MCF 10A (cell line): ENCODE results near the gene DDO. TPM values are rescaled to one million over a fixed set of nuclear protein-coding genes. Genes with fewer than 3 reads are reported as not detected.
A peak's percentile ranks its signal among the peaks of the same experiment; 100 is the strongest.

Experiments used
- Bru-seq: library from RNA; stranded (reverse); fragments of 400-500 nt; gene quantifications from one replicate; lab custom pipeline; 2021; lab: Mats Ljungman, UMichigan
- BruChase-seq, 2 experiments: library from RNA; stranded (reverse); fragments of 400-500 nt; gene quantifications; one replicate each; lab custom pipeline; 2021; lab: Mats Ljungman, UMichigan
- BruUV-seq: library from RNA; stranded (reverse); fragments of 400-500 nt; replicated peaks from 2 replicates; lab custom pipeline; 2021; lab: Mats Ljungman, UMichigan
- CTCF ChIA-PET: fragments of 300-600 bp; sonication (Branson Sonifier 250); formaldehyde crosslinking; extraction: SDS; loops from one replicate; lab custom pipeline; 2021; ENCODE audit warnings: antibody characterized with exemption, inconsistent platforms; lab: Yijun Ruan, JAX
- POLR2A ChIA-PET: fragments of 300-600, 350-650 bp; sonication (Branson Sonifier 250); formaldehyde crosslinking; extraction: SDS; loops from one replicate; lab custom pipeline; 2020; ENCODE audit warnings: antibody characterized with exemption, inconsistent platforms; lab: Yijun Ruan, JAX
- DNase-seq: peaks from one replicate; pipeline ENCODE4 v3.0.0-alpha.2; 2018; ENCODE audit not compliant: unreplicated experiment
- H3K27ac Mint-ChIP-seq: one replicate; pipeline ENCODE4 v1.8.0; 2022; ENCODE audit warnings: mild to moderate bottlenecking, low read depth, mixed read lengths; ENCODE audit not compliant: unreplicated experiment
- H3K27me3 Mint-ChIP-seq: one replicate; pipeline ENCODE4 v1.8.0; 2022; ENCODE audit warnings: mixed read lengths; ENCODE audit not compliant: insufficient read depth, unreplicated experiment
- H3K36me3 Mint-ChIP-seq: one replicate; pipeline ENCODE4 v1.8.0; 2022; ENCODE audit warnings: mild to moderate bottlenecking, moderate library complexity, mixed read lengths; ENCODE audit not compliant: insufficient read depth, unreplicated experiment
- H3K4me1 Mint-ChIP-seq: one replicate; pipeline ENCODE4 v1.8.0; 2022; ENCODE audit warnings: mixed read lengths; ENCODE audit not compliant: insufficient read depth, unreplicated experiment
- H3K4me3 Mint-ChIP-seq: one replicate; pipeline ENCODE4 v1.8.0; 2022; ENCODE audit warnings: mild to moderate bottlenecking, moderate library complexity, mixed read lengths; ENCODE audit not compliant: unreplicated experiment
- H3K9me3 Mint-ChIP-seq: one replicate; pipeline ENCODE4 v1.8.0; 2022; ENCODE audit warnings: mixed read lengths; ENCODE audit not compliant: unreplicated experiment
- CTCF ChIP-seq: fragments of 200-600 bp; IDR thresholded peaks from one replicate; pipeline ENCODE4 v1.8.0; 2022; ENCODE audit warnings: antibody characterized with exemption, mild to moderate bottlenecking; ENCODE audit not compliant: unreplicated experiment
- intact Hi-C: fragments of 100-400 bp; cut with micrococcal nuclease; formaldehyde crosslinking; loops from 2 replicates; pipeline ENCODE4 v1.14.1; 2022
- long read RNA-seq: library from polyadenylated mRNA; stranded (forward); transcript quantifications from one replicate; pipeline ENCODE4 v2.0.0, GENCODE V29; 2022
- total RNA-seq: library from RNA; stranded (reverse); gene quantifications from 2 replicates; pipeline ENCODE4 v1.2.3, GENCODE V29; 2022

DDO gene
- not detected in 2 replicates for total RNA-seq
- Bru-seq, nascent RNA: percentile 10 among the genes with signal in this experiment
- BruChase-seq, experiment 1, labeled RNA remaining after a 6-hour chase: percentile 12 among the genes with signal in this experiment
- BruChase-seq, experiment 2, labeled RNA remaining after a 2-hour chase: percentile 14 among the genes with signal in this experiment
- long read RNA-seq: 0 reads

GRCh38 chr6:110415086-110415916, at the start of gene DDO:
Gene DDO, minus strand, starts transcription at chr6:110415575. Its CDS starts 2,113 bp downstream, at chr6:110413462.
- ChIA-PET CTCF (interaction anchor here (0.6 to 1.3 kb wide), 2 partner anchors 14 to 23 kb away, joined by 3 to 4 read pairs; no protein-coding TSS in a partner anchor), POLR2A (no interaction called here)
- H3K36me3 Mint-ChIP-seq: no peaks in the 10 kb centered on the region
- H3K4me1 Mint-ChIP-seq: peaks cover 7% of the 10 kb centered on the region
- H3K4me3 Mint-ChIP-seq: peak within 1 kb of the TSS; percentile 44
- peak; percentile 54 for DNase-seq
- no peaks in the 10 kb centered on the region for H3K9me3 Mint-ChIP-seq
- no peak within 1 kb of the TSS for H3K27ac Mint-ChIP-seq
- no peak for TF ChIP-seq CTCF
- no TSS peak for BruUV-seq
- H3K27me3 Mint-ChIP-seq: peaks cover 26% of the 10 kb centered on the region
- intact Hi-C loops: no loop called here

- peaks cover 25% of the 10 kb centered on the region for H3K27me3 Mint-ChIP-seq
- peaks cover 4% of the 10 kb centered on the region for H3K4me1 Mint-ChIP-seq
- POLR2A ChIA-PET: no interaction called here
- H3K36me3 Mint-ChIP-seq: no peaks in the 10 kb centered on the region
- peaks cover 12% of the 10 kb centered on the region for H3K9me3 Mint-ChIP-seq
- BruUV-seq: no TSS peak
- CTCF ChIA-PET: interaction anchor here (0.8 kb wide), 1 partner anchor 1137 kb away, joined by 4 read pairs; no protein-coding TSS in a partner anchor
- H3K27ac Mint-ChIP-seq: no peak overlapping the region
- DNase-seq: no peak
- no peak overlapping the region for H3K4me3 Mint-ChIP-seq
- intact Hi-C loops: no loop called here
- no peak for TF ChIP-seq CTCF
Measured at GRCh38 chr6:110462884-110463481, 47.6 kb upstream of the DDO start.

GRCh38 chr6:110461376-110461775, 46.0 kb upstream of the DDO start:
- H3K27me3 Mint-ChIP-seq: peaks cover 12% of the 10 kb centered on the region
- intact Hi-C loops: no loop called here
- no peak for DNase-seq
- TF ChIP-seq CTCF: no peak
- H3K9me3 Mint-ChIP-seq: peaks cover 12% of the 10 kb centered on the region
- no peaks in the 10 kb centered on the region for H3K36me3 Mint-ChIP-seq
- no TSS peak for BruUV-seq
- CTCF ChIA-PET: no interaction called here
- H3K27ac Mint-ChIP-seq: no peak overlapping the region
- POLR2A ChIA-PET: no interaction called here
- H3K4me3 Mint-ChIP-seq: no peak overlapping the region
- H3K4me1 Mint-ChIP-seq: peaks cover 10% of the 10 kb centered on the region

- BruUV-seq: no TSS peak
- Mint-ChIP-seq H3K36me3 (no peaks in the 10 kb centered on the region), H3K27ac (no peak overlapping the region), H3K4me3 (no peak overlapping the region), H3K9me3 (peaks cover 5% of the 10 kb centered on the region), H3K27me3 (no peaks in the 10 kb centered on the region), H3K4me1 (peaks cover 10% of the 10 kb centered on the region)
- no peak for TF ChIP-seq CTCF
- no peak for DNase-seq
- intact Hi-C loops: no loop called here
- ChIA-PET POLR2A (no interaction called here), CTCF (interaction anchor here (0.9 kb wide), 1 partner anchor 27 kb away, joined by 4 read pairs; no protein-coding TSS in a partner anchor)
Measured at GRCh38 chr6:110459137-110459536, 43.8 kb upstream of the DDO start.
